ENCODE results near the gene COPS2.

The COPS2 gene

DNA sequence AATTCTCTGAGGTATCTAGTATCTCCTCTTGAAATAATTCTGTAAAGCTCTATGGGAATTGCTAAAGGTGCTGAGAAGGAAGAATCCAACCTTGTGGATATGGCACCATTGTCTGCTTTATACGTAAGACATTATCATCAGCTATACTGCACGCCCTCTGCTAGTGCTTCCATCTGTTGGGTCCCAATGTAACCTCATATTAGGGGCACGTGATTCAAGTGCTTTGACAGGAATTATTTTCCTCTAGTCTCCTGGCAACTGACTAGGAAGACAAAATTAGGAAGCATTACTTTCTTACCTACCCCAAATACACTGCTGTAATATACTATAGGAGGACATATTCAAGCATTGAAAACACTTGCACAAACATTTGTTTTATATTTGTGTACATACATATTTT lies 24.0 kb downstream of the COPS2 start:
- H3K4me3 ChIP-seq (ENCODE audit: low read depth, low read length) = no peak overlapping the region
- TF ChIP-seq MYC (IDR thresholded peaks at IDR 0.05; ENCODE audit: low read depth, low read length) = no peak
- TF ChIP-seq, protein P1, sequence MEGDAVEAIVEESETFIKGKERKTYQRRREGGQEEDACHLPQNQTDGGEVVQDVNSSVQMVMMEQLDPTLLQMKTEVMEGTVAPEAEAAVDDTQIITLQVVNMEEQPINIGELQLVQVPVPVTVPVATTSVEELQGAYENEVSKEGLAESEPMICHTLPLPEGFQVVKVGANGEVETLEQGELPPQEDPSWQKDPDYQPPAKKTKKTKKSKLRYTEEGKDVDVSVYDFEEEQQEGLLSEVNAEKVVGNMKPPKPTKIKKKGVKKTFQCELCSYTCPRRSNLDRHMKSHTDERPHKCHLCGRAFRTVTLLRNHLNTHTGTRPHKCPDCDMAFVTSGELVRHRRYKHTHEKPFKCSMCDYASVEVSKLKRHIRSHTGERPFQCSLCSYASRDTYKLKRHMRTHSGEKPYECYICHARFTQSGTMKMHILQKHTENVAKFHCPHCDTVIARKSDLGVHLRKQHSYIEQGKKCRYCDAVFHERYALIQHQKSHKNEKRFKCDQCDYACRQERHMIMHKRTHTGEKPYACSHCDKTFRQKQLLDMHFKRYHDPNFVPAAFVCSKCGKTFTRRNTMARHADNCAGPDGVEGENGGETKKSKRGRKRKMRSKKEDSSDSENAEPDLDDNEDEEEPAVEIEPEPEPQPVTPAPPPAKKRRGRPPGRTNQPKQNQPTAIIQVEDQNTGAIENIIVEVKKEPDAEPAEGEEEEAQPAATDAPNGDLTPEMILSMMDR (IDR thresholded peaks at IDR 0.05; ENCODE audit: low read depth, low read length) = no peak
- TF ChIP-seq, protein P2, sequence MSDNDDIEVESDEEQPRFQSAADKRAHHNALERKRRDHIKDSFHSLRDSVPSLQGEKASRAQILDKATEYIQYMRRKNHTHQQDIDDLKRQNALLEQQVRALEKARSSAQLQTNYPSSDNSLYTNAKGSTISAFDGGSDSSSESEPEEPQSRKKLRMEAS (IDR thresholded peaks at IDR 0.05; ENCODE audit: low read depth, low read length) = no peak
- no peak for TF ChIP-seq POLR2A (IDR thresholded peaks at IDR 0.05; ENCODE audit: extremely low read depth, insufficient read length)
- no peak for DNase-seq (ENCODE audit: low read depth)

DNA sequence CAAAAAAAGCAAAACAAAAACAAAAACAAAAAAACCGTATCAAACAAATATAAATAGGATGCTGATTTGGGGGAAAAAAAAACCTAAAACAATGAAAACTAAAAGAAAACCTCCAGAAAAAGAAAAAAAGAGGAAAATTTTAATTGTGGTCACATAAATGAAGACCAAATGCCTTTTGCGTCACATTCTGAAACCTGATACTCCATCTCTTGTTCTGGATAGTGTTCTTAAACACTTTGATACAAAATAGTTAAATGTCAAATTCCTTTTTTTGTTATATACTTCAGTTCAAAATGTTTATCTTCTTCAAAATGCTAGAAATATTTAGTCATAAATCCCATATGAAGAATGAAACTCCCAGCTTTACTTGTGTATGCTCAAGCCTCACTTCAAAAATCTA lies 31.0 kb downstream of the COPS2 start:
- TF ChIP-seq, protein P2 (IDR thresholded peaks at IDR 0.05; ENCODE audit: low read depth, low read length) = no peak
- TF ChIP-seq, protein P1 (IDR thresholded peaks at IDR 0.05; ENCODE audit: low read depth, low read length) = no peak
- TF ChIP-seq MYC (IDR thresholded peaks at IDR 0.05; ENCODE audit: low read depth, low read length) = no peak
- TF ChIP-seq POLR2A (IDR thresholded peaks at IDR 0.05; ENCODE audit: extremely low read depth, insufficient read length) = no peak
- no peak overlapping the region for H3K4me3 ChIP-seq (ENCODE audit: low read depth, low read length)
- no peak for DNase-seq (ENCODE audit: low read depth)

DNA sequence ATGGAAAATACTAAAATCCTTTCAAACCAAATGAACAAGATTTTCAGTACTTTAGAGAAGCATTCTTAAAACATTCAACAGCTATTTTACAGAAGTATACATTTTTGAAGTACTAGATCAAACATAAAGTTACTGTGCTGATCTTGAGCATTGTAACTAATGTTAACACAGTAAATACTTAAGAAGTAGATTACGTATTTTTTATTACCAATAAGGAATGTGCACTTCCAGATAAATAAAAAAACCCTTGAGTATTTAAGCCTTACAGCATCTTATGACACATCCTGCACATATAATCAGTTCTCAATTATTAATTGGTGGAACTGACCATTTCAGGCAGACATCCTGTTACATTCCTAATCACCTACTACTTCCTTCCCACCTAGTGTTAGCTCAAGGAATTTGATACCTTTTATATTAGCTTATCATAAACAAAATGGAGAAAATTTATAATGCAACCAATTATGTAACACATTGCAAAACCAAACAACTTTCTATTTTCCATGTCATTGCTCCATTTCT lies 32.8 kb downstream of the COPS2 start:
- TF ChIP-seq POLR2A (IDR thresholded peaks at IDR 0.05; ENCODE audit: extremely low read depth, insufficient read length) = no peak
- TF ChIP-seq, protein P1 (IDR thresholded peaks at IDR 0.05; ENCODE audit: low read depth, low read length) = no peak
- TF ChIP-seq, protein P2 (IDR thresholded peaks at IDR 0.05; ENCODE audit: low read depth, low read length) = no peak
- no peak for TF ChIP-seq MYC (IDR thresholded peaks at IDR 0.05; ENCODE audit: low read depth, low read length)
- DNase-seq (ENCODE audit: low read depth) = no peak
- no peak overlapping the region for H3K4me3 ChIP-seq (ENCODE audit: low read depth, low read length)

DNA sequence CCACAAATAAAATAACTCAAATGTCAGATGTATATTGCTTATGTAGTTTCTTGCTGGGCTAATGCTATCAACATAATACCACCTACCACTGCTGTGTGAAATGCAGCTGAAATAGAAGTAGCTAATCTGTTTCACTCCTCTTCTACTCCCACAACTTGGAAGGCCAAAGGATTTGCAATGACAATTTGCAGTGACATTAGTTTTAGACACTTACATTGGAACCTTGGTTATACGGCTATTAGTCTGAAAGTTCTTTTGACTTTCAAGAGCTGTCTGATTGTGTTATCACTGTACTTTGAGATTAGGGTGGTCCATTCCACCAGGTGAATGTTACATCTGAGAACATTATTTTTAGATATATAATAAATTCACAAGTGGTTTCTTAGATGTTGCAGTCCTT lies 33.5 kb downstream of the COPS2 start:
- DNase-seq (ENCODE audit: low read depth) = no peak
- TF ChIP-seq, protein P2 (IDR thresholded peaks at IDR 0.05; ENCODE audit: low read depth, low read length) = no peak
- TF ChIP-seq MYC (IDR thresholded peaks at IDR 0.05; ENCODE audit: low read depth, low read length) (no peak), POLR2A (IDR thresholded peaks at IDR 0.05; ENCODE audit: extremely low read depth, insufficient read length) (no peak)
- TF ChIP-seq, protein P1 (IDR thresholded peaks at IDR 0.05; ENCODE audit: low read depth, low read length) = no peak
- no peak overlapping the region for H3K4me3 ChIP-seq (ENCODE audit: low read depth, low read length)

DNA sequence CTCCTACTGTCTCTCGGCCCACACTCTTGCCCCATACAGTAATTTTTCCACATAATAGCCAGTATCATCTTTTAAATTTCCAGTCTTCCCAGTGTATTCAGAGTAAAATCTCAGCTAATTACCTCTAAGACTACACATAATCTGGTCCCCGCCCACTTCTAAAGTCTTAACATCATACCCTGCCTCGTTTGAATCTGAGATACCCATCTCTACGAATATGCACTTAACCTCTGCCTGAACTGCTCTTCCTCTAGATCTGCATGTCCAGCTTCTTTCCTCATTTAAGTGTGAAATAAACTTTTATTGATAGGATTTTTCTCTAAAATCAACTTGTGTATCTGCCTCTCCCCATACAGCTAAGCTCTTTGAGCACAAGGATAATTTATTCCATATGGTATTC lies 34.6 kb downstream of the COPS2 start:
- TF ChIP-seq, protein P1 (IDR thresholded peaks at IDR 0.05; ENCODE audit: low read depth, low read length) = no peak
- TF ChIP-seq, protein P2 (IDR thresholded peaks at IDR 0.05; ENCODE audit: low read depth, low read length) = no peak
- no peak for TF ChIP-seq POLR2A (IDR thresholded peaks at IDR 0.05; ENCODE audit: extremely low read depth, insufficient read length)
- no peak for TF ChIP-seq MYC (IDR thresholded peaks at IDR 0.05; ENCODE audit: low read depth, low read length)
- DNase-seq (ENCODE audit: low read depth) = no peak
- H3K4me3 ChIP-seq (ENCODE audit: low read depth, low read length) = no peak overlapping the region
